ENCODE data around the gene SMLR1.

Gene SMLR1

GRCh38 chr6:130849594-130849993 is 22.4 kb downstream of the SMLR1 start:
- in situ Hi-C loops (cut with MboI; ENCODE audit: low sequenced_read_pairs): no loop called here

GRCh38 chr6:130851026-130851425 is 23.8 kb downstream of the SMLR1 start:
- in situ Hi-C loops (cut with MboI; ENCODE audit: low sequenced_read_pairs): no loop called here

- in situ Hi-C loops (cut with MboI; ENCODE audit: low sequenced_read_pairs): no loop called here
These were observed 25.8 kb downstream of the SMLR1 start for GRCh38 chr6:130852844-130853554.

DNA sequence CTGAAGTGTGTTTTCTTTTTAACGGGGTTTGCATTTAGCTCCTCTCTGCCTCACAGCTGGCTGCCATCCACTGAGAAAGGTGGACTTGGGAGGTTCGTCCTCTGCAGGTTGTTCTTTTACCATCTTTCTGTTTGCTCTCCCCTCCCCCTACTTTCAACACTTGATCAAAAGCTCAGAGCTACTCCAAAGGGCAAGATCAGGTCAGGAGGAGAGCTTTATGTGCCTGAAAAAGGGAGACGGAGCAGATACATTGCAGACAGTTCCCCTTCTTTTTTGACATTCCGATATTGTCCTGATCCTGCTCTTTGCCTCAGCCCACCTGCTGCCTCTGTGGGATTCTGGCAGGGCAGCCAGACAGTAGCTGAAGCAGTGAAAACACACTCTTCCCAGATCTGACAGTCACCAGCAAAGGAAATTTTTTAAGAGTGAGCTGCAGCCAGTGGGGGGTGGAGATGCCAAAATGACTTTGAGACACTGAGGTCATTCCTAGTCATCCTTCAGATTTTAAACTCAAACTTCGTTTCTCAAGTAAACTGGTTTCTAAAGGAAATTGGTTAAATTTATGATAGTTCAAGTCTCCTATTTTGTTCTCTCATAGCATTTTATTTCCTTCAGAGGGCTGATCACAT is 26.5 kb downstream of the SMLR1 start:
- in situ Hi-C loops (cut with MboI; ENCODE audit: low sequenced_read_pairs): no loop called here

DNA sequence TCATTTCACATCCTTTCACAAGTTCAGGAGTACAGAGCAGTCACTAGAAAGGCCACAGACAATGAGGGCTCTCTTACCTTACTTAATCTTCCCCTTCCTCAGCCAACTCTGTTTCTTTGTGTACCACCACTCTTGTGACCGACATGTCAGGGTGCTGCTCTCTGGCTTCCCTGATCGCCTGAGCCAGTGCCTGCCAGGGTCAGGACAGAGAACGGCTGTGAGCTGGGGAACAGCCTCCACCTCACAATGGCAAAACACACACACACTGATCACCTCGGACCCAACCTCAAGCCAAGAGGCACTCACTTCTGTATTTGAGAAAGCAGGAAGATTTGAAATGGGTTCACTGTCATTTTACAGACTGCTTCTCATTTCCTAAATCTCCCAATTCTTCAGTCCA is 30.8 kb downstream of the SMLR1 start:
- in situ Hi-C loops (cut with MboI; ENCODE audit: low sequenced_read_pairs): no loop called here

GRCh38 chr6:130858498-130859160 is 31.4 kb downstream of the SMLR1 start:
- in situ Hi-C loops (cut with MboI; ENCODE audit: low sequenced_read_pairs): no loop called here

DNA sequence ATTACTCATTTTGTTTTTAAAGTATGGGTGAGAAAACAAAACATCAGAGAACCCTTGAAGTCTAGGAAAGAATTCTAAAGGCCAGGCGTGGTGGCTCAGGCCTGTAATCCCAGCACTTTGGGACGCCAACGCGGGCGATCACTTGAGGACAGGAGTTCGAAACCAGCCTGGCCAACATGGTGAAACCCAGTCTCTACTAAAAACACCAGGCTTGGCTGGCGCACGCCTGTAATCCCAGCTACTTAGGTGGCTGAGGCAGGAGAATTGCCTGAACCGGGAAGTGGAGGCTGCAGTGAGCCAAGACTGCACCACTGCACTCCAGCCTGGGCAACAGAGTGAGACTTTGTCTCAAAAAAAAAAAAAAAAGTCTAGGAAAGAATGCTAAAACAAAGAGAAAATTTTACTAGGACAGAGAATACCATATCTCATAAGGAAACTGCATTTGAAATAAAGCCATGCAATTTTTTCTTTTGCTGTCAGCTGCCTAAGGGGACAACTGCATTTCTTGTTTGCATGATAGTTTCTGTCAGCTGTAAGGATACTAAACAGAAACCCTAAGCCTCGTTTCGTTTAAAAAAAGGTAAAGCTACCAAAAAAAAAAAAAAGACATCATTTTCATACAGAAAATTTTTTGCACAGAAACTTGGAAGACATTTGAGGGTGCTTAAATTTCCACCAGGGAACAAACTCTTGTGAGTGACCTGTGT is 32.1 kb downstream of the SMLR1 start:
- in situ Hi-C loops (cut with MboI; ENCODE audit: low sequenced_read_pairs): no loop called here

GRCh38 chr6:130862370-130862769 is 35.2 kb downstream of the SMLR1 start:
- in situ Hi-C loops (cut with MboI; ENCODE audit: low sequenced_read_pairs): no loop called here

DNA sequence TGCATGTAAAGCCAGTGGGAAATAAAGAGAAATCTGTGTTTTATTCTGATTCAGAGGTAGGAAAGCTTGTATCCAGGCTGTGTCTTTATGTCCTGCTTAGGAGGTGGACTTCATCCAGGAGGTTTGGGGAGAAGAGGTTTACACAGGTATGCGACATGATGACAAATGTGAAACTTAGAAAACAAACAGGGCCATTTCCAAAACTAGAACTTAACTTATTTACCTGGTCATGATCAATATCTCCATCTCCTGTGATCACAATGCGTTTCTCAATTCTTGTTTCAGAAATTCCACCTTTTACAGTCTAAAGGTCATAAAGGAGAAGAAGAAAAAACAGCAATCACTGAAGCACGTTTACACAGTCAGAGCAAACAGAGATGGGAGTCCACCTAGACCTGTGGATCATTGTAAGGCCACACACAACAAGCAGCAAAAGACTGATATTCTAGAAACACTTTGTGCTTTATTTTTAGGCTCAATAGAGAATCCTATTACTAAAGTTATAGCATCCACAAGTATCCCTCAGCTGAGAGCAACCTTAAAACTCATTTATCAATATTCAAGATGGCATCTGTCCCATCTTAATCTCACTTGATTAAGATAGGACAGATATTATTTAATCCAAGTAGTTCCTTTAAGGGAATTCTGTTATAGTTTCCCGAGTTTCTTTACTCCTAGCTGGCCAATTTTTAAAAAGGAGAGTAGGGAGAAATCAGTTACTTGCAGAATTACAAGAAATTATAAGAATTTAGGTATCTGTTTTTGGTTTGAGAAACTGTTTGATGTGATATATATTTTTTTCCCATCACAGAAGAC is 36.4 kb downstream of the SMLR1 start:
- in situ Hi-C loops (cut with MboI; ENCODE audit: low sequenced_read_pairs): no loop called here

- in situ Hi-C loops (cut with MboI; ENCODE audit: low sequenced_read_pairs): no loop called here
These were observed 37.1 kb downstream of the SMLR1 start for GRCh38 chr6:130864344-130864743.

GRCh38 chr6:130865793-130866192 is 38.6 kb downstream of the SMLR1 start:
- in situ Hi-C loops (cut with MboI; ENCODE audit: low sequenced_read_pairs): no loop called here

- in situ Hi-C loops (cut with MboI; ENCODE audit: low sequenced_read_pairs): no loop called here
These were observed 42.5 kb downstream of the SMLR1 start for GRCh38 chr6:130869681-130870080.

DNA sequence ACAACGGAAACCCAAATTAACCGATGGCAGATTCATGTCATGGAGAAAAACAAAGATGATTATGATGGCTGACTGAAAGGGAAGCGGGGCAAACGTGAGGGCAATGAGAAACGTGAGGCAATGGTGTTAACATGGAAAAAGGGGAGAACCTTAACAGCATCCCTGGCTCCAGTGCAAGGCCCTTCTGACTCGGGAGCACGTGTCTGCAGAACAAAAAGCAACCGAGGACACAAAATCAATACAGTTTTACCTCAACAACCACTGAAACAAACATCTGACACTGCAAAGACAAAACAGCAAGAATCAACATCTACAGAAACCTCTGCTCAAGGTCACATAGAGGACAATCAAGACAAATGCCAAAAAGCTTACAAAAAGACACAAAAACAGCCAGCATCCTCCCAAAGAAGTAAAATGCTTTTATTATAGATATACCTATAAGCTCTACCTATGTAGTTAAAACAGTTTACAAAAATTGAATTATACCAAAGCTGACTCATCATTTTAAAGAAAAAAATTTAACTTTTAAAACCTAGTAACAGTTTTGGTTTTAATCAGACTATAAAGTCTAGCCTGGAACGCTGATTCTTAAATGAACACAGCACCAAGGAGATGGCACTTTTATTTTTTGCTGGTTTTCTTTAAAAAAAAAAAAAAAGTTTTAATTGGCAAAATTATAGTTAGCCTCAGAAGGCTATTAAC is 43.1 kb downstream of the SMLR1 start:
- in situ Hi-C loops (cut with MboI; ENCODE audit: low sequenced_read_pairs): no loop called here

DNA sequence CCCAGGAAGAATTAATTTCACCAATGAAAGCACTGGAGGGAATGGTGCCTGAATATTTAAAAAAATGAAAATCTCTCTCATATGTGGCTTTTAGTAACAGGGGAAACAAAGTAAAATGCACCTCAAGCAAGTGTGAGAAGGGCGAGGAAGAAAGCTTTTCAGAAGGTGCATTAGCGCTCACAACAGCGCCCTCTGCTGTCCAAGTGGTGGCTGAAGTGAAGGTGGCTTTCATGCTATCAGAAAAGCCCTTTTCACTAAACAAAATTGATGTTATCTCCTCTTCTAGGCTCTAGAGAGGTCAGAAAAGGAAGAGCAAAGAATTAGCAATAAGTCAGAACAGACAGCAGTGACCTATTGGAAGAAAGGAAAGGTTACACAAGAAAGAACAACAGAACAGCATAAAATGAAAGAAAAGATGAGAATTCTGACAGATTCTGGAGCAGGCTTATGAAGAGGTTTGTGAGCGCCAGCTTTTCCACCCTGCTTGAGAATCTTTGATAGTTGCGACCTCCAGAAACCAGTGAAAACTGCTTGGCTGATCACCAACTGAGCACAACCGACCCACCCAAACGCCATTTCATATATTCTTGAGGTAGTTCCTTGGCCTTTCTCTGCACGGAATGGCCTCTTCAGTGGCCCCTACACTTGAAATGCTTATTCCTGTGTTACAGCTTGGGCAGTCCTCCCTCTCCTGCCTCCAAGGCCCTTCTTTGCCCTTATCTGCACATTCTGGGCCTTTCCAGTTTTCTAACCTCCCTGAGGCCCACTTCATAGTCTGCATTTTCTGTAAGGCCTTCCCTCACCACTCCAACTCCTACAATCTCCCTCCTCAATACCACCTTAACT is 45.3 kb downstream of the SMLR1 start:
- in situ Hi-C loops (cut with MboI; ENCODE audit: low sequenced_read_pairs): no loop called here

DNA sequence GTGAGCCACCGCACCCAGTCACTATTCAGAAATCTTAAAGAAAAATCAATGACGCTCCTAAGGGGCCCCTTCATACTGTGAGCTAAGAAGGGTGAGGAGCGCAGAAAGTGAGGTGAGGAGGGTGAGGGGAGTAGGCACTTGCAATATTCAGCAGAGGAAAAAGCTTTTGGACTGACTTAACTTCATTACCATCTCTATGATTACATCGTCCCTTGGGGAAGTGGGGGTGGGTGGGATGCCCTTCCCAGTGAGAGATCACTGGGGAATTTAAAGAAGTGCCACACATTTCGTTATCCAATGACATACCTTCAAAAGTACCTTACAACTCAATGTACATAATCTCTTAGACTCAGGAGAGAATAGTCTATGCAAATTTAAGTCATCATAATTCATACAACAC is 46.5 kb downstream of the SMLR1 start:
- in situ Hi-C loops (cut with MboI; ENCODE audit: low sequenced_read_pairs): no loop called here

GRCh38 chr6:130879826-130880225 is 52.6 kb downstream of the SMLR1 start:
- in situ Hi-C loops (cut with MboI; ENCODE audit: low sequenced_read_pairs): loop anchor here (25.0 kb wide), 2 partner anchors 232 to 657 kb away; no protein-coding TSS in a partner anchor

- in situ Hi-C loops (cut with MboI; ENCODE audit: low sequenced_read_pairs): loop anchor here (25.0 kb wide), 2 partner anchors 230 to 655 kb away; no protein-coding TSS in a partner anchor
These were observed 55.2 kb downstream of the SMLR1 start for GRCh38 chr6:130882370-130882769.

GRCh38 chr6:130885392-130886192 is 58.4 kb downstream of the SMLR1 start:
- in situ Hi-C loops (cut with MboI; ENCODE audit: low sequenced_read_pairs): loop anchor here (25.0 kb wide), 2 partner anchors 227 to 652 kb away; no protein-coding TSS in a partner anchor
